BLaER1 treated with 17β-estradiol and CSF1 and Interleukin-3, amounts not matched to agents 10 nM and 100 nM (cell line): Measurements from ENCODE around the gene SORBS1.

ENCODE experiments used
- H3K27ac ChIP-seq, 11 experiments: shearing (Covaris generic); formaldehyde crosslinking; 2 replicates each; pipeline ENCODE4 v1.8.1; 2022
- H3K27me3 ChIP-seq, 11 experiments: shearing (Covaris generic); formaldehyde crosslinking; 2 replicates each; pipeline ENCODE4 v1.8.1; 2022
- H3K36me3 ChIP-seq, 11 experiments: shearing (Covaris generic); formaldehyde crosslinking; 2 replicates each; pipeline ENCODE4 v1.8.1; 2022
- H3K4me1 ChIP-seq, 10 experiments: shearing (Covaris generic); formaldehyde crosslinking; 2 replicates each; pipeline ENCODE4 v1.8.1; 2022
- H3K4me2 ChIP-seq, 11 experiments: shearing (Covaris generic); formaldehyde crosslinking; 2 replicates each; pipeline ENCODE4 v1.8.1; 2022
- H3K4me3 ChIP-seq, 10 experiments: shearing (Covaris generic); formaldehyde crosslinking; 2 replicates each; pipeline ENCODE4 v1.8.1; 2022
- H3K9ac ChIP-seq, 11 experiments: shearing (Covaris generic); formaldehyde crosslinking; 2 replicates each; pipeline ENCODE4 v1.8.1; 2022
- H3K9me3 ChIP-seq, 11 experiments: shearing (Covaris generic); formaldehyde crosslinking; replicated peaks in 1 of 11; 2 replicates each; pipeline ENCODE4 v1.8.1; 2022
- H4K20me1 ChIP-seq, 11 experiments: shearing (Covaris generic); formaldehyde crosslinking; 2 replicates each; pipeline ENCODE4 v1.8.1; 2022
- Cebpa-rat ChIP-seq, 11 experiments: shearing (Covaris generic); IDR thresholded peaks; 2 replicates each; pipeline ENCODE4 v1.8.1; 2022

The SORBS1 gene

DNA sequence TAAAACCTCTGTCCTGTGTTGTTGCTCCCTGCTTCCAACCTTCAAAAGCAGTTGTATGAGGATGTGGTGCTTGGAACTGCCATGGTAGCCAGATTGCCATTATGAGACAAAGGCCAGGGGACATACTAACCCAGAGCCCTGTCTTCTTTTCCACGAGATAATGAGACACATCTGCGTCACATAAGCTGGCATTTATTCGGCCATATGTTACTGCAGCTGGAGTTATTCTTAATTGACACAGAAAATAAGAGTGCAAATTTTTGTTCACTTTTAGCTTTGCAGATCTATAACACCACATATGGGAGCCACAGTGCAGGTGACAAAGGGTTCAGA is 254.9 kb downstream of the SORBS1 start:
- H3K9ac ChIP-seq = no peak overlapping the region
- H3K27me3 ChIP-seq = no peaks in the 10 kb centered on the region; a peak in 1 of 22 replicates
- H3K36me3 ChIP-seq = no peaks in the 10 kb centered on the region
- no peak overlapping the region for H3K27ac ChIP-seq
- H3K9me3 ChIP-seq = no peaks in the 10 kb centered on the region
- H3K4me3 ChIP-seq = no peak overlapping the region
- H3K4me1 ChIP-seq = peaks cover 28 to 45% (median 40%) of the 10 kb centered on the region in 10 experiments
- H3K4me2 ChIP-seq = no peak overlapping the region
- TF ChIP-seq Cebpa-rat (IDR thresholded peaks at IDR 0.05) = no peak
- no peaks in the 10 kb centered on the region for H4K20me1 ChIP-seq

DNA sequence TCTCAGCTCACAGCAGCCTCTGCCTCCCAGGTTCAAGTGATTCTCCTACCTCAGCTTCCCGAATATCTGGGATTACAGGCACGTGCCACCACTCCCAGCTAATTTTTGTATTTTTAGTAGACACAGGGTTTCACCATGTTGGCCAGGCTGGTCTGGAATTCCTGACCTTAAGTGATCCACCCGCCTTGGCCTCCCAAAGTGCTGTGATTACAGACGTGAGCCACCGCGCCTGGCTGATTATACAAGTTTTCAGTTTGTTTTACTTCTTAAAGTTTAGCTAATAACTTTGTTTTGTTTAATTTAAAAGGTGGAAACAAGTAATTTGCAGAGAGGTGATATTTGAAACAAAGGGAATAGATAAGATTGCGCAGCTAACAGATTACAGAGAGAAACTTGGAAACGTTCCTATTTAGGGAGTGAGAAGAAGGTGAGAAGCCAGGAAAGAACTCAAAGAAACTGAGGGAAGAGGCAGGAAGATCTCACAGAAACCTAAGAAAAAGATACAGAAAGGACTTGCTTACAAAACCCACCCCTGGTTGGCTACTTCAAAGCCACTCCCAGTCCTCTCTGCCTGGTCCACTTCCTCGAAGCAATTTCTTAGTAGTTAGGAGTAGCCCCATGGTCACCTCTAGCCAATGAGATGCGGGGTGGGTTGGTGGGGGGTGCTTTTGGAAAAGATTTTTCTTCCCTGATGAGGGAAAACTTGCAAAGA is 255.4 kb downstream of the SORBS1 start:
- Histone ChIP-seq H3K9ac (no peak overlapping the region), H3K27me3 (no peaks in the 10 kb centered on the region; a peak in 1 of 22 replicates), H3K27ac (no peak overlapping the region), H3K4me3 (no peak overlapping the region), H3K36me3 (no peaks in the 10 kb centered on the region), H3K4me1 (peaks cover 24 to 39% (median 35%) of the 10 kb centered on the region in 10 experiments), H4K20me1 (no peaks in the 10 kb centered on the region), H3K9me3 (no peaks in the 10 kb centered on the region), H3K4me2 (no peak overlapping the region)
- no peak for TF ChIP-seq Cebpa-rat (IDR thresholded peaks at IDR 0.05)

DNA sequence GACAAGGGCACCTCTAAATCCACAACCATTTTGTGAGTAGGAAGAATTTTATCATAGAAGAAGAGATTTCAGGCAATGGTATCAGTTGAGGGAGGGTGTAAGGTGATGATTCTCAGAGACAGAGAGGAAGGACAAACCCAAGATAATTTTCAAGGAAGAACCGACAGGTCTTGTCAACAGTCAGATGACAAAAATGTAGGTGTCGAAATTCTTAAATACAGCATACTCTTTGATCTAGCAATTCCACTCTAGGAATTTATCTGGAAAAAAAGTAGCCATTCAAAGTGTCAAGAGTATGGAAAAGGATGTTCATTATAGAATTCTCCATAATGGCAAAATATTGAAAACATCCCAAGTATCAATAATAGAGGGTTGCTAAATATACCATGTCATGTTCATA is 256.2 kb downstream of the SORBS1 start:
- no peaks in the 10 kb centered on the region; a peak in 1 of 22 replicates for H3K27me3 ChIP-seq

DNA sequence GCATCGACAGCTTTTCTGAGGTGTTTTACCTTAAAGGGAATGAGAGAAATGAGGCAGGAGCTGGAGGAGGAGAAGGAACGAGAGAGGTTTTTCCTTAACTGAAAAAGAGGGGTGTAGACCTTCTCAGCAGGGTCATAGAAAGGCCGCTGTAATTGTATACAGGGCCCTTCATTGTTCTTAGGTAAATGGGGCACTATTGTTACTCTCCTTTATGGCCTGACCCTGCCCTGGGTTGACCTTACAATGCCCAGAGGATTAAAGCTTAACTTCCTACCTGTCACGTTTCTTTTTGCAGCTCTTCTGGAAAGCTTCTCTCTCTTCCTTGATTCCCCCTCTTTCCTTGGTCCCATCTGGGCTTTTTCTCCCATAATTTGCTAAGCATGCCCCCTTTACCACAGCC is 256.7 kb downstream of the SORBS1 start:
- H3K27me3 ChIP-seq = no peaks in the 10 kb centered on the region; a peak in 1 of 22 replicates
- no peaks in the 10 kb centered on the region for H3K9me3 ChIP-seq
- H3K9ac ChIP-seq = no peak overlapping the region
- H3K4me1 ChIP-seq = peaks cover 11 to 26% (median 24%) of the 10 kb centered on the region in 10 experiments
- H3K4me3 ChIP-seq = no peak overlapping the region
- H3K4me2 ChIP-seq = no peak overlapping the region
- H3K36me3 ChIP-seq = no peaks in the 10 kb centered on the region
- TF ChIP-seq Cebpa-rat (IDR thresholded peaks at IDR 0.05) = no peak
- no peaks in the 10 kb centered on the region for H4K20me1 ChIP-seq
- H3K27ac ChIP-seq = no peak overlapping the region

More for the DNA sequence above, 256.2 kb downstream of the SORBS1 start:
- no peak for TF ChIP-seq Cebpa-rat (IDR thresholded peaks at IDR 0.05)
- no peaks in the 10 kb centered on the region for H4K20me1 ChIP-seq
- no peak overlapping the region for H3K9ac ChIP-seq
- peaks cover 16 to 32% (median 28%) of the 10 kb centered on the region in 10 experiments for H3K4me1 ChIP-seq
- H3K27ac ChIP-seq = no peak overlapping the region
- no peaks in the 10 kb centered on the region for H3K36me3 ChIP-seq
- H3K4me3 ChIP-seq = no peak overlapping the region
- no peak overlapping the region for H3K4me2 ChIP-seq
- H3K9me3 ChIP-seq = no peaks in the 10 kb centered on the region

DNA sequence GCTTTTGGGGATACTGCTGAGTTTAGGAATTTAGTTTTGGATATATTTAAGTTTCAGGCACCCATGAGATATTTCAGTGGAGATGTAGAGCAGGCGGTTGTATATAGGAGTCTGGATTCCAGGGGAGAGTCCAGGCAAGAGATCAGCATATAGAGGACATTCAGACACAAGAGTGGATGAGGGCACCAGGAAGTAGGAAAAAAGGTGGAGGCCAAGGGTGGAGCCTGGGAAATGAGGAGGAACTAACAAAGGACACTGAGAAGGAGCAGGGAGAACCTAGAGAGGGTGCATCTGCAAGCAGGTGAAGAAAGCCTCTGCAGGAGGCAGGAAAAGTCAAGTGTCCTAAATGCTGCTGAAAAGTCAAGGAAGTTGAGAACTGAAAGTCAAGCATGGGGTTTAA is 257.2 kb downstream of the SORBS1 start:
- Histone ChIP-seq H3K36me3 (no peaks in the 10 kb centered on the region), H3K9ac (no peak overlapping the region), H3K27me3 (no peaks in the 10 kb centered on the region; a peak in 1 of 22 replicates), H4K20me1 (no peaks in the 10 kb centered on the region), H3K4me2 (no peak overlapping the region), H3K4me3 (no peak overlapping the region), H3K9me3 (no peaks in the 10 kb centered on the region), H3K27ac (no peak overlapping the region), H3K4me1 (peaks cover 8 to 21% (median 19%) of the 10 kb centered on the region in 10 experiments)
- TF ChIP-seq Cebpa-rat (IDR thresholded peaks at IDR 0.05) = no peak

DNA sequence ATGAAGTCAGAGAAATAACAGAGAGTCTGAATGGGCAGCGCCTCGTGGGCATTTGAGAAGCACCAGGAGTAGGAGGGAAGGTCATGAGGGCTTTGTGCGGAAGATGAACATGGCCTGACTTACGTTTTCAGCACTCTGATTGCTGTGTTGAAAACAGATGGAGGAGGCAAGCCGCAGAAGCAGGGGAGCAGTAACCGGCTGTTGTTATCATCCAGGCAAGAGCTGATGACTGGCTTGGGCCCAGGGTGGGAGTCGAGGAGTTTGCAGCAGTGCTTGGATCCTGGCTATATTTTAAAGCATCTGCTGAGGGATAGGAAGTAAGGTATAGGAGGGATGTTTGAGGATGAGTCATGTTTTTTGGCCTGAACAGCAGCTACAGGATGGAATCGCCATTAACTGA is 257.6 kb downstream of the SORBS1 start:
- H4K20me1 ChIP-seq = no peaks in the 10 kb centered on the region
- H3K27me3 ChIP-seq = no peaks in the 10 kb centered on the region; a peak in 1 of 22 replicates
- H3K9me3 ChIP-seq = no peaks in the 10 kb centered on the region
- no peak overlapping the region for H3K9ac ChIP-seq
- H3K4me2 ChIP-seq = no peak overlapping the region
- no peak overlapping the region for H3K4me3 ChIP-seq
- no peak overlapping the region for H3K27ac ChIP-seq
- H3K36me3 ChIP-seq = no peaks in the 10 kb centered on the region
- no peak for TF ChIP-seq Cebpa-rat (IDR thresholded peaks at IDR 0.05)
- peaks cover 4 to 17% (median 14%) of the 10 kb centered on the region in 10 experiments for H3K4me1 ChIP-seq

DNA sequence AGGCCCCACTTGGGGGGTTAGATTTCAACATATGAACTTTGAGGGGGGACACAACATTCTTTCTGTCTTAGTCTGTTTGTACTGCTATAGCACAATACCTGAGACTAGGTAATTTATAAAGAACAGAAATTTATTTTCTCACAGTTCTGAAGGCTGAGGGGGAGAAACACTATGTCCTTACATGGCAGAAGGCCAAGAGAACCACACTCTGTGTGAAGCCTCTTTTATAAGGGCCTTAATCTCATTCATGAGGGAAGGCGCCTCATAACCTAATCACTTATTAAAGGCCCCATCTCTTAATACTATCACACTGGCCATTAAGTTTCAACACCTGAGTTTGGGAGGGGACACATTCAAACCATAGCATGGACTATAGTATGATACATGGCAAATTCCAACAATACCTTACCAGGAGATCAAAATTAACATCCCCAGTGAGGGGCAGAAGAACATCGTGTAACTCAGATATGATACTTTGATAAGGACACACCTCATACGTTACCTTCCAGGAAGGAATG is 261.1 kb downstream of the SORBS1 start:
- Histone ChIP-seq H3K9ac (no peak overlapping the region), H3K4me3 (no peak overlapping the region), H3K36me3 (no peaks in the 10 kb centered on the region), H3K27ac (no peak overlapping the region), H3K27me3 (peaks cover 0 to 5% (median 0%) of the 10 kb centered on the region in 11 experiments; a peak in 1 of 22 replicates), H3K9me3 (no peaks in the 10 kb centered on the region), H3K4me1 (peaks cover 24 to 33% (median 28%) of the 10 kb centered on the region in 10 experiments), H3K4me2 (peak overlapping the region in 2 of 11 experiments; percentile 3; a peak in 1 of 22 replicates), H4K20me1 (no peaks in the 10 kb centered on the region)
- no peak for TF ChIP-seq Cebpa-rat (IDR thresholded peaks at IDR 0.05)

DNA sequence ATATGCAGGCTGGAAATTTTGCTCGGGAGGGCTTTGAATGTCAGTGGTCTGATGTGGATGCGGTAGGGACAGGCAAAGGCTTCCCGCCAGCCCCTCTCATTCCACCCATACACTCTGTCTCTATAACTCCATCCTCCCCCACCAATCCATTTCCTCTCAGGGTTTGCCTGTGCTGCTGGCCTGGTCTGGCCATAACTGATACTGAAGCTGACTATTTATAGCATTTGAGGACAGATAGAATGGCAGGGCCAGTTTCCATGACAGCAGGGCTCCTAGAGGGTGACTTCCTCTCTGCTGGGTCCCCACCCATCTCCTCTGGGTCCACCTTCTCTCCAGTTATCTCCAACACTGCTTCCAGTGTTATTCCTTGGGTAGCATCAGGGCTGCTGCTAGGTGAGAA is 263.8 kb downstream of the SORBS1 start:
- H3K36me3 ChIP-seq = no peaks in the 10 kb centered on the region
- H3K4me2 ChIP-seq = peak overlapping the region; percentile 32 to 99 (median 95)
- peak overlapping the region in 7 of 11 experiments; percentile 53 to 92 (median 79); a peak in 9 of 22 replicates for H3K27ac ChIP-seq
- H3K27me3 ChIP-seq = peaks cover 0 to 5% (median 0%) of the 10 kb centered on the region in 11 experiments; a peak in 1 of 22 replicates
- no peaks in the 10 kb centered on the region for H3K9me3 ChIP-seq
- H3K9ac ChIP-seq = no peak overlapping the region
- no peaks in the 10 kb centered on the region for H4K20me1 ChIP-seq
- no peak for TF ChIP-seq Cebpa-rat (IDR thresholded peaks at IDR 0.05)
- H3K4me1 ChIP-seq = peaks cover 40 to 60% (median 54%) of the 10 kb centered on the region in 10 experiments
- no peak overlapping the region for H3K4me3 ChIP-seq

DNA sequence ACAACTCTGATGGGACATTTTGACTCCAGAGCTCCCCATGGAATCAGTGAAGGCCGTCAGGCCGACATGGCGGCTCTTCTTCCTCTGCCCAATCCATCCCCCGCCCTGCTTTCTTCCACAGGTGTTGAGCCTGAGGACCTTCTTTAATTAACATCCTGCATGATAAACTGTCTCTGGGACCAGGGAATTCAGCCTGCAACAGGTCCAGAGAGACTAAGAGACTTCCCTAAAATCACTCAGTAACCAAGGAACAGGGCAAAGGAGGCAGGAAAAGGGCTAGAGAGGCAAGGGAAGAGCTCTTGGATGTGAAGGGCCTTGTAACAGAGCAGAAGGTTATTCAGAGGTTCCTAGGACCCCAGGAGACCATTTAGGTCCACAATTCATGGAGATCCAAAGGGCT is 264.4 kb downstream of the SORBS1 start:
- Histone ChIP-seq H3K27me3 (peaks cover 0 to 5% (median 0%) of the 10 kb centered on the region in 11 experiments; a peak in 1 of 22 replicates), H3K4me1 (peaks cover 40 to 66% (median 61%) of the 10 kb centered on the region in 10 experiments), H3K4me3 (no peak overlapping the region), H3K9ac (no peak overlapping the region), H3K27ac (peak overlapping the region in 8 of 11 experiments; percentile 1 to 92 (median 80); a peak in 10 of 22 replicates), H3K36me3 (no peaks in the 10 kb centered on the region), H4K20me1 (no peaks in the 10 kb centered on the region), H3K4me2 (peak overlapping the region; percentile 32 to 99 (median 95)), H3K9me3 (no peaks in the 10 kb centered on the region)
- TF ChIP-seq Cebpa-rat (IDR thresholded peaks at IDR 0.05) = no peak
